NCI-H69 (cell line): ENCODE results near the gene PLEKHA7.
"Not testable (repeated sequence)": the region's sequence is repeated elsewhere in the genome, so short reads cannot be mapped to it uniquely, and the experiment has no call there.

ENCODE experiments used
- DNase-seq: peaks from one replicate; lab custom pipeline; 2025; lab: John Stamatoyannopoulos, UW

PLEKHA7 gene

DNA sequence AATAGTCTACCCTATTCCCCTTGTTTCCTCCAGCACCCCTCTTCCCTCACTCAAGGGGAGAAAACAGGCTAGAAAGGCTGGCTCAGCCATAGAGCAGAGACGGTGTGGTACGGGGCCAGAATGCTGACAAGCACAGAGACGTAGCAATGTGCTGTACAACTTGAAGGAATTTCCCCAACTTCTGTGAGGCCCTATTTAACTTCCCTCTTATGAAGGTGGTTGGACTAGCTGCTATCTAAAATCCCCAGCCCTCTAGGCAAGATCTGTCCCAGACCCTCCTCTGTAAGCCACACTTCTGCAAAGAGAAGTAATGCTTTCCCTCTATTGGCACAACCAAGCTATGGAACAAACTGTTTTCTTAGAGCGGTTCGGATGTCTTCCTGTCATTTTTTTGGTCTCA, 37.8 kb downstream of the PLEKHA7 start:
- DNase-seq = no peak

DNA sequence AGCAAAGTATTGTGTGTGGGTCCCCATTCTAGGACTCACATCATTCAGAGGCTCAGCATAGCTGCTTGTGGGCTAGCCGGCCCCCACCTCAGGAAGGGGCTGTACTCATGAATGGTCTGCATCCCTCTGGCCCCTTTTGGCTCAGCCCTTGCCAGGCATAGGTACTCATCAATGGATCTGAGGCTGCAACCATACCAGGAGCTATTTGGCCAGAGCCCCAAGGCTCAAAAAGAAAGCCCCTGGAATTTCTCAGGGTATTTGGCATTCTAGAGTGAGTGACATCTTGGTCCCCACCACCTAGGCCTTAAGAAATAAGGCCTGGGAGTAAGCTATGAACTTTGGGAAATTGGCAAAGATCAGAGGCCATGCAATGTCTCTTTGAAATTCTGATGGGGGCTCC, 38.3 kb downstream of the PLEKHA7 start:
- no peak for DNase-seq

DNA sequence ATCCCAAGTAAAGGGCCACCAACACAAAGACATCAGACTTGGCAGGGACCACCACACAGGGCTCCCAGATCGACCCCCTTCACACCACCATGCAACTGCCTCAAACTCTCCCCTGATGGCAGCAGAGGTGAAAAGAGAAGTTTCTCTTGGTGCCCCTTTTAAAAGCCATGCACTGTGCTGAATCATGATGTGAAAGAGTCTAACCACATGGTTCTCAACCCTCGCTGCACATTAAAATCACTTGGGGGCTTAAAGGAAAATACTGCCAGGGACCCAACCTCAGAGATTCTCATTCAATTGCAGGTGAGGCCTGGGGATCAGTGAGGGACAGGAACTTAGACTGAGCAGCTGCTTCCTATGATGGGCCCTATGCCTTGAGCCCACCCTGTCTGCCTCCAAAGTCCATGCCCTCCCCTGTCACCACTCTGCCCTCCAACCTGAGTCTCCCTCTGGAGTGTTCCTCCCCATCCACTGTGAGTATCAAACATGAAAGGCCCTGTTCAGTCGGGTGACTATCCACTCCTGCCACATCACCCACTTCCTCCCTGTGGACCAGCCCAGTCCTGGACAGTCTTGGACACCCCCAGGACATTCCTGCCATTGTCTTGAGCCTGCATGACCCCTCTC, 40.8 kb downstream of the PLEKHA7 start:
- DNase-seq = no peak

DNA sequence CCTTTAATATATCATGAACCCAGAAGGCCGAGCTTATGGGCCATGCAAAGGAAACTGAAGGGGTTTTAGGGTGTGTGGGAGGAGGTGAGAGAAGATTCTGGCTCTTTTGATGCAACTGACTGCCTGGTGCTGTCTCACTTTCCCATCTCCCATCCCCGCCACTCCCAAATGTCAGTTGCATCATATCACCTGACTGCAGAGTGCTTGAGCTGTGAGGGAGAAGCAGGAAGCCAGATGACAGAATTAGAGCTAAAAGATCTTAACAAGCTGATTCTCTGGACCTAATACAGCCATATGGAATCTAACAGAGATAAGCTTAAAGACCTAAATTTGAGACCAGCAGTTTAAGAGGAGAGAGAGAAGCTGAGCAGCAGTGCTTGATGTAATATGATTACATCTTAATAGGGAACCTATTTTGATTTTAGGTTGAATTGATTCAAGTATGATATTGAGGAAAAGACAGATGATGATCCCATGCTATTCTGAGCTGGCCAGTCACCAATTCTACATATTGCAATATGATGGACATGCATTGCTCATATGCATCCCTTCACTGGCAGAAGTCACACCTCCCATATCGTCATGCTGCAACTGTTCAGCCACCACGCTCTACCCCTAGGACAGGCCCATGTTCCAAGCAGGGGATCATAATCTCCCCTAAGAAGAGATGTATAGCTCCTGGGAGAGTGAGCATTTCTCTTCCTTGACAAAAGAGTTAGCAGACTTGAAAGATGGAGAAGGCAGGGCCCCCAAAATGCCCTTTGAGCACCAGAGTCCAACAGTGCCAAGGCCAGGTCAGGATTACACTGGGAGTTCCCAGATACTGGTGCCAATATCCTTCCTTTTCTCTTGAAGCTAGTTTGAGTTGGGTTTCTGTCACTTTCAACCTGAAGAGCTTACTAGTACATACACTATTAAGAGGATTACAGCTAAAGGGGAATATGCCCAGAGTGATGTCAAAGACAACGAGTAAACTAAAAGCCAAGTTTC, 44.9 kb downstream of the PLEKHA7 start:
- DNase-seq = no peak

DNA sequence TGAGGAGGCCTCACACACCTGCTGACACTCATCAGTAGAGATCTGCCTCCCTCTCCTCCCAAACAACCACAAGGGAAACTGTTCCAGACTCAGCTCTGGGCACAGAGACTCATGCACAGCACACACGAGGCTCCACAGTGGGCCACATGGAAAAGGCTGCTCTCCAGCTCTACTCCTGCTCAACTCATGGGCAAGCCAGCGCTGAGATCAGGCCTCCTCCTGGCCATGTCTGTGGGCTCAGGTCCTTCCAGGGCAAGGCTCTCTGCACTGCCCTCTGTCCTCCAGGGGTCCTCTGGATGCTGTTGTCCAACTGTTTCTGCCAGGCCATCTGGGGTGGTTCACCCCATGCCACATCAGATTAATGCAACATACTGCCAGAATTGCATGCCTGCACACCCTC, 46.0 kb downstream of the PLEKHA7 start:
- DNase-seq = peak; percentile 11

DNA sequence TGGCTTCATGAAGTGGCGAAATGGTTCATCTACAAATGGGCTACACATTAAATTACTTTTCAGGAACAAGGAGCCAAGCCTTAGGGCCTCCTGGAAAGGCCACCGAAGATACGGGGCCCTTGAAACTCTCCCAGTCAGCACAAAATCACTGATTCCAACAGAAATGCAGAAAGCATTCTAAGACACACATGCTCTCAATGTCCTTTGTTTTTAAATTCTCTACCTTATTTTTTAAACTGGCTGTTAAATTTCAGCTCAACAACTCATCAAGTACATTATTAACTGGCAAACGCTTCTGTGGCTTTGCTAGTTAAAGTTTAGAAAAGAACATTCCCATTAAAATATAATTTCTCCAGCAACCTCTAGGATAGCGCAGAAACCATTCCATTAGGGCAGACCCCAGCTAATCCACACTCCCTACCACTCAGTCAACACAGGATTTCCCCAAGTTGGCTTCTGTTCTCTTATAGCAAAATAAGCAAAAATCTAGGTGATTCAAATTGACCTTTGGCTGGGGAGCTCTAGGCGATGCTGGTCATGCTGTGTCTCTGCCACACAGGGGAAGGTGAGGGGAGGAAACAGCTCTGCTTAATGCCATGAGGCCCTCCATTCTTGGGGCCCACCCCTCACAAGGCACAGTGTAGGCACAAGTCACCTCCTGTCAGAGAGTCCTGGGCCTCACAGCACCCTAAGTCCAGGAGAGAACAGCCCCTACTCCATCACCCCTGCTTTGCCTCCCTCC, 47.1 kb downstream of the PLEKHA7 start:
- DNase-seq = no peak

DNA sequence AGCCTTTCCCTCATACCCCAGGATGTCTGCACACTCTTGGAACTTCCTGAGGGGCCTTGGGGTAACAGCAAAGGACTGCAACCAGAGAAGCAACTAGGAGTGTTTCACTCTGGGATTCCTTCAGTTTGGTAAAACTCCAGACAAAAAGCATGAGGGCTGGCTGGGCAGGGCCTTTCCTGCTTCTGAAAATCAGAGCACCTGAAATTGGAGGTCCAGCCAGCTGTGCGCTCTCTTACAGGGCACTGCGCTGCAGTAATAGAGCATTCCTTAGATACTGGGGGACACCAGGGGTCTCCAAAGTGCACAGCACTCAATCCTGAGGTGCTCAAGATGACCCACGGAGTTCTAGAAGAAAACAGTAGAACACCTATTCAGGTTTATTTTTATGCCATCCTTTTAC, 49.7 kb downstream of the PLEKHA7 start:
- DNase-seq = no peak

DNA sequence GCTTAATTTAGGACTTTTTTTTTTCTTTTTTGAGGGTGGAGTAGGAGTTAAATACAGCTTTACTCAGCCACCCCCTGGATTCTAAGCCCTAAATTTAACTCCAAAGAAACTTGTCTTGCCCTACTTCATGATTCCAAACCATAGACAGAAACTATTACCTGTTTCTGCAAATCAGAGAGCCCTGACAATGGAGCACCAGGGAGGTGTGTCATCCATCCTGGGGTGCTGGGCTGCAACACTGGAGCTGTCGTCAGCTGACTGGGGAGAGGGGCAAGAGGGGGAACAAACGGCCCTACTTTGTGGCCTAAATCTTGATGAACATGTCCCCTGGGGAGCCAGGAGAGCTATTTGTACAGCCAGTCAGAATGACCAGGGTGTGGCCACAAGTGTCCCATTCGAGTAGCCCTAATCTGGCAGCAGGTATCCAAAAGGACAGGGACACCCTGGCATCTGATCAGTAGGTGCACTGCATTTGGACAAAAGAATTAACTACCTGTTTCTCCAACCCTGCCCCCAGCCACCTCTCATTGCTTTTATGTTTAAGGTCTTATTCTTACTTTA, 50.8 kb downstream of the PLEKHA7 start:
- DNase-seq = no peak

DNA sequence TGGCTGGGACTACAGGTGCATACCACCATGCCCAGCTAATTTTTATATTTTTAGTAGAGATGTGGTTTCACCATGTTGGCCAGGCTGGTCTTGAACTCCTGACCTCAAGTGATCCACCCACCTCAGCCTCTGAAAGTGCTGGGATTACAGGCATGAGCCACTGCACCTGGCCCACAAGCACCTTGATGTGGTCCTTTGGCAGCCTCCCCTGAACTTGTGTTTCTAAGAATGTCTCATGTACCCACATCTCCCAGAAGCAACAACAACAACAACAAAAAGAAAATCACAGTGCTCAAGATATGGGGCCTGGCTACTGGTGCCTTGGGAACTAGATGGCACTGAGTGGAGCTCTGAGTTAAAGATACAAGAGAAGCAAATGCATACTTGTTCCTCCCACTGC, 51.6 kb downstream of the PLEKHA7 start:
- not testable (repeated sequence) for DNase-seq

DNA sequence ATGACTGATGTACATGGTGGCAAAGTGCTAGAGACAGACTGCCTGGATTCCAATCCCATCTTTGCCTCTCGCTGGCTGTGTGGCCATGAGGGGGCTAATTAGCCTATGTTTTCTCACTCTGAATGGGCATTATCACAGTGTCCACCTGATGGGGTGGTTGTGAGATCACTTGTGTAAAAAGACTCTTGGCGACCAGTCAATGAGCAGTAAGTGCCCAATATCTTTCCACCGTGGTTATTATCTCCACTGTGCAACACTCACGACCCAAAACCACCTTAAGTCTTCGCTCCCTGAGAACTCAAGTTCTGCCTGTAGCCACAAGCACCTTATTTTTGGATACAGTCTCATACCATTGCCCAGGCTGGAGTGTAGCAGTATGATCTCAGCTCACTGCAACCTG, 52.1 kb downstream of the PLEKHA7 start:
- no peak for DNase-seq

DNA sequence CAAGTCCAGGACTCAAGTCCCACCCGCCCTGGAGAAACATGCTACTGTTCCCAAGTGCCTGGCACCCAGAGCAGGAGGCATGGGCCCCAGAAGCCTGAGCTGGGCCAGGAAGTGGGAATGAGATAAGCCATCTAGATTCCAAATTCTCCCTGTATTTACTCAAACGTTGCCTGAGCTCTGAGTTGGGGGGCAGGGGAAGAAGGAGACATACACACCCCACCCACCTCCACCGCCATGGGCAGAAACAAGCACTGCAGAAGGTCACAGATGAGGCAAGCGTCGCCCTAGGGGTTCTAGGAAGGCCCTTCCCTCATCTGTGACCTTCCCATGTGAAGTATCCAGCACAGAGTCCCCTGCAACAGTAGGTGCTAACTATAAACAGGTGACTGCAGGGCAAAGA, 54.0 kb downstream of the PLEKHA7 start:
- DNase-seq = no peak

DNA sequence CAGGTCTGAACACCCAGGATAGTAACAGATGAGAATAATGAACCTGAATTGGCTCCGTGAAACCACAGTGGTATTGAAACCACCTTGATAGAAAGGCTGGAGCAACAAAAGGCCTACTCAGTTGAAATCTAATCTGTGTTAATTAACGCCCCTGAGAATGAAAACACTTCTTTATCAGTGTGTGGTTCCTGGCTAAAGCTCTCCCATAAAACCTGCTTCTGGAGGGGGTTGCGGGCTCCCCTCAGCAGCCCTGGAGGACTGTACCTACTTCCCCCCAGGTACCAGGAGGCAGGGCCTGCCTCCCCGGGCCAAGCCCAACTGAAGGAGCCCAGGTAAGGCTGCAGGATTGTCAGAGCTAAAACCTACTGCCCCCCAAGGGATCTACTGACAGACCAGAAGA, 54.6 kb downstream of the PLEKHA7 start:
- DNase-seq = peak; percentile 77

DNA sequence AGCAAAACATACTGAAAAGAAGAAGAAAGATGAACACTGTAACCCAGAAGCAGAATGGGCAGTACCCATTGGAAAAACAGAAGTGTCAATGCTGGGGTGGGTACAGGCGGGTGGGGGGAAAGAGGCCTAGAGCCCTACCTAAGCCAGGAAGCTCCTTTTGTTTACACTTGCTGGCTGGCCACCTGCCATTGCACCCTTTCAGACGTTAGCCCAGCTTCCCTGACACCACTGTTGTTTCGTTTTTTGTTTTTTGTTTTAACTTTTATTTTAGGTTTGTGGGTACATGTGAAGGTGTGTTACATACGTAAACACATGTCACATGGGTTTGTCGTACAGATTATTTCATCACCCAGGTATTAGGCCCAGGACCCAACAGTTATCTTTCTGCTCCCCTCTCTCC, 55.4 kb downstream of the PLEKHA7 start:
- peak; percentile 87 for DNase-seq

DNA sequence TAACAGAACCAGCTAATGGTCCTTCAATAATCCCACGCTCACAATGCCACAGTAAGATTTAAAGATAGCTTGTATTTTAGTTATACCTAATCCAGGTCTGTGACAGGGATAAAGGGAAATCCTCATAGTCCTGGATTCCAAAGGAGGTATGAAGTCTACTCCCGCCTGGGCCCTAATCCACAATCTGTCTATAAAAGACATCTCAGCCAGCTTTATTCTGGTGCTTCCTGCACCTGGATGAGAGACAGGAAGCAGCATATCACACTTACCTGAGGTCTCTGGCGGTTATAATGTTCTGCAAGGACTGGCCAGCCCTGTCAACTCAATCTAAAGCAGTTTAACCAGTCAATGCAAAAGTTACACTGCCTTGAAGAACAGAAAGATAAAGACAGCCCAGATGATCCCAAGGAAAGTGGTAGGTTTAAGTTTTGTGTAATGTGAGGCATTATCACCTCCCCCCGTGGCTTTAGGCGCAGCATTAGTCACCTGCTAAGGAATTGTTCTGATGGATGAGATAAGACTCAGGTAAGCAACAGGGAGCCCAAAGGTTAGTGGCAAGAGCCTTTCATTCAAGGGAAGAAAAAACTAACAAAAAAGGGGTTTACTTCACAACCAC, 57.6 kb downstream of the PLEKHA7 start:
- peak; percentile 32 for DNase-seq

DNA sequence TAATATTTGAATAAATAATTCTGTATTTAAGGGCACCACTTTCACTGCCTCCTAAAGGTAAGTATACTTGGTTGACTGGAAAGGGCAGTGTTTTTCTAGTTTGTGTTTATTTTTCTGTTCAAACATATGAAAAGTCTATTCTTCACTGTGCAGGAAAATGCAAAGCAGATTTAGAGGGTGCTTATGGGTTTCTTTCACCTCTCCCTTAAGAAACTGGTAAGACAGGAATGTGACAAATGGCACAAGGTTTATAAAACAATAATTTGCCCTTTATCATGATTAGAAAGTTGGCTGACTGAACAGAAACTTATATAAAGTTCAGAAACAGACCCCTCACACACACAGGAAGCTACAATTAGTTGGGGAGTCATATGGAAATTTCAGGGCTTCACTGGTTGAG, 60.6 kb downstream of the PLEKHA7 start:
- no peak for DNase-seq

DNA sequence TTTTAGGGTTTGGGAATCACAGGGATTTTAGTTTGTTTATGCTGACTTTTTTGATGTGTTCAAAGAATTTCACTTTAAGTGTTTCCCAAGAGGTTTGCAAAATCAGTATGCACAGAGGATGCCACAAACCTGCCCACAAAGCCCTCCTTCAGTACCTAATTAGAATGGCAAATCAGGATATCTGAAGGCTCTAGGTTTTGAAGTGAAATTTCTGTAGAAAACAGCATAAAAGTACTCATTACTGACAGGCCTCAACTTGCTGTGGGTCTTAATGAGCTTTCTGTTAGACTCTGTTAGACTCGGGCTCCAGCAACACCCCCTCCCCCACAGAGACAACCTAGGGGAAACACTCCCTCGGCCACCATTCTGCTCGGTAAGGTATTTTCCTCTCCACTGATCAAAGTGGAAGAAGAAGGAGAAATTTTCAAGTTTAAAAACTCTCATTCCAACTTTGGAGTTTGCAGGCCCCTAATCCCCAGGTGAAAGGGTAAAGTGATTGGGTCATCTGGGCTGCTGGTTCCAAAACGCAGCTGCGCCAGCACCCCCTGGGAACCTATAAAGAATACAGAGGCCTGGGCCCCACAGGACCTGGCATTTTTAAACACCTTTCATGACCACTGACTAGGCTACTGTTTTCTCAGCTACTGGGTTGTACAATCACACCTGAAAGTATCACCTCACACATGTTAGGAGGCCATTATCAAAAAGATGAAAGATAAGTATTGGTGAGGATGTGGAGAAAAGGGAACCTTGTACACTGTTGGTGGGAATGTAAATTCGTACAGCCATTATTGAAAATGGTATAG, 67.5 kb downstream of the PLEKHA7 start:
- DNase-seq = peak; percentile 24

DNA sequence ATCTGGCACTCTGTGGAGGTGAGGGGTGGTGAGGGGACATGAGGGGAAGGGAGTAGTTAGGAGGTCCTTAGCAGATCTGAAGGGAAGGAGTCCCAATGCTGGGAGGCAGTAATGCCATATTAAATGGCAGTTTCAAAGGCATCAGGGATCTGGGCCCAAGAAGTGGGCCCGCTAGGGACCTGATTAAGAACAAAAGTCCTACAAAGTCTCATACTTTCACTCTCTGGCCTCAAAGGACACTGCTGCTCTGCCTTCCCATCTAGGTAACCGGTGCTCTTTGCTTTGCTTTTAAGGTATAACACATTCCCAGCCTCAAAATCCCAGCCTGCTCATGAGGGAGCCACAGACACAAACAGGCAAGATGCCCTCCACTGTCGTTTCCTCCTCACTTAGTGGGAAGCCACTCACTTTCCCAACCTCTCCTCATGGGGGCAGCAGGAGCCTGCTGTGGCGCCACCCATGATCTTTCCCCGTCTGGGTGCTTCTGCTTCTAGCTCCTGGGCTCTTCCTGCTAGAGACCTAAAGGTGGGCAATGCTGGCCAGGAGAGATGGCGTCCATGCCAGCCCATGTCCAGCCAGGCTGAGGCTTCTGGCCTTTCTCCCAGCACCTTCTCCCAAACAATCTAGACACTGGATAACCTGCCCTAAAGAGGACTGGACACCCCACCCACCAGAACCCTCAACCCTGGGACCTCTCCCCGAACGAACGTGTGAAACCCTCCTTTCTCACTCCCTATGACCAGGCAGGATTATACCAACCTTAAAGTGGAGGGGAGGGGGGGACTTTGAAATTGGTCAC, 68.3 kb downstream of the PLEKHA7 start:
- DNase-seq = peak; percentile 79

DNA sequence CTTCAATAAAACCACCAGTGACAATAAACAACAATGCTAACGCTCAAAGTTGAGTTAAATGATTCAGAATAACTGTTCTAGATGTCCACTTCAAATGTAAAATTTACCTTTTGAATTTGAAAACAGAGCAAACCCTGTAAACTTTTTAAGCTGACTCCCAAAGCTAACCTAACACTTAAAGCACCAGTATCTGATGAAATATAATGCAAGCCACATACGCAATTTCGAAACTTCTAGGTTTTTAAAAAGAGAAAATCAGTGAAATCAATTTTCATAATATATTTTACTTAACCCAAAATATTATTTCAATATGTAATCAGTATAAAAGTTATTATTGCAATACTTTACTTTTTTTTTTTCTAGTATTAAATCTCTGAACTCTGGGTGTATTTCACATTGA, 71.3 kb downstream of the PLEKHA7 start:
- no peak for DNase-seq

DNA sequence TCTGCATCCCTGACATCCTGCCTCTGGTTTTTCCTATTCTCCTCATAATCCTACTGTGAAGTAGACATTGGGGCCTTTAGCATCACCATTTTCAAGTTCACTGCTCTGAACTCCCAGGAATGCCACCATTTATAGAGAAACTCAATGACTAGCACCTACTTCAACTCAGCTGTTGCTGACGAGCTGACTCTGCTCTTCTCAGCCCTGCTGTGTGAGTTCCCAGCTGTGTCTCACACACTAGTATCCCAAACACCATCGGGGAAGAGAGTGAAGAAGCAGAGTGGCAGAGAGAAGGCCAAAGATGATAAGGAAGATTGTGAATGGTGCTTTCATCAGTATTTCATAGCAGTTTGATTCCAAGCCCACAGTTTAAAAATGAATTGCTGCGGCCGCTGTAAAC, 71.9 kb downstream of the PLEKHA7 start:
- DNase-seq = no peak

DNA sequence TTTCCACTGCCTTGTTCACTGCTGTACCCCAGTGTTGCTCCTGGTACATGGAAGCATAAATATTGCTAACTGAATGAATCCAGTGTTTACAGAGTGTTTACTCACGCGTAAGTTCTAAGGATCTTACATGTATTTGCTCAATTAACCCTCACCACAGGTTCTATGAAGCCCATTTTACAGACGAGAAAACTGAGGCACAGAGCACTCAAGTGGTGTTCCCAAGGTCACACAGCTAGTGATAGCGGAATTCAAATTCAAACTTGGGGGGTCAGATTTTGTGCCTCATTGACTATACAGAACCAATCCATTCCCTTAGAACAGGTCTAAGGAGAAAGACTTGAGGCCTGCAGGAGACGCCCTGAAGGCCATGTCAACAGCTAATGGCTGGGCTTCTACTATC, 72.3 kb downstream of the PLEKHA7 start:
- DNase-seq = no peak
